Measurements from ENCODE around the gene CNOT1.

CNOT1 gene

DNA sequence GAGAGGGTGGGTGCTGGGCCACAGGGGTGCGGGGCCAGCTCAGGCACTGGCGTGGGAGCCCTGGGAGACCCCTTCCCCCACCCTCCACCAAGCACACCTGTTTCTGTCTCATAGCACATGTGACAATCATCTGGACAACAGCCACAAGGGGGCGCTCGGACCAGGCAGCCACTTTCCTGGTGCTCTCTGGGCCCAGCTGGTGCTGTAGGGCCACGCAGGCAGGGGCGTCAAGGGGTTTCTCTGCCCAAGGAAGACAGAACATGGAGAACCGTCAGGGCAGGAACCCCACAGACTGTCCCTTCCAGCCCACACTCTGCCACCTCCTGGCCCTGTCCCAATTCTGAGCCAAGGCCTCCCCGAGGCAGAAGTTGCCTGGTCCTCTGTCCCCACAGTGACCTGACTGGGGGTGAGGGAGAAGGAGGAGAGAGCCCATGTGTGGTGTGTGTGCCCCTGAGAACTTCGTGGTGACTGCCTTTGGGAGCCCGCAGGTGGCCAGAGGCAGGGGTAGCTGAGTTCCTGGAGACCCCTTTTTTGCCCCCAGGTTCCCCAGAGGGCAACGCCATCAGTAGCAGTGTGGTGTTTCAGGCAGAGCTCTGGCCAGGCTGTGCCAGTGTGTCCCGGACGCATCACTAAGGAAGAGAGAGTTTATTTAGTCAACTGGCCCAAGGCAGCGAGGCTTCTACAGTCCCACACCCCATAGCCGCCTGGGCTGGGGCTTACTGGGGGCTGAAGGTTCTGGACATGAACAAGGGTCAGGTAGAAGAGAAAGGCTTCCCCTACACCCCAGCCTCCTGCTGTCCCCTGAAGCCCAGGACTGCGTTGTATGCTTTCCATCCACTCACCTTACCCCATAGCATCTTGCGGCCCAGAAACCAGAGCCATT is 117.5 kb downstream of the CNOT1 start:
- ATAC-seq, result peak; percentile 52

DNA sequence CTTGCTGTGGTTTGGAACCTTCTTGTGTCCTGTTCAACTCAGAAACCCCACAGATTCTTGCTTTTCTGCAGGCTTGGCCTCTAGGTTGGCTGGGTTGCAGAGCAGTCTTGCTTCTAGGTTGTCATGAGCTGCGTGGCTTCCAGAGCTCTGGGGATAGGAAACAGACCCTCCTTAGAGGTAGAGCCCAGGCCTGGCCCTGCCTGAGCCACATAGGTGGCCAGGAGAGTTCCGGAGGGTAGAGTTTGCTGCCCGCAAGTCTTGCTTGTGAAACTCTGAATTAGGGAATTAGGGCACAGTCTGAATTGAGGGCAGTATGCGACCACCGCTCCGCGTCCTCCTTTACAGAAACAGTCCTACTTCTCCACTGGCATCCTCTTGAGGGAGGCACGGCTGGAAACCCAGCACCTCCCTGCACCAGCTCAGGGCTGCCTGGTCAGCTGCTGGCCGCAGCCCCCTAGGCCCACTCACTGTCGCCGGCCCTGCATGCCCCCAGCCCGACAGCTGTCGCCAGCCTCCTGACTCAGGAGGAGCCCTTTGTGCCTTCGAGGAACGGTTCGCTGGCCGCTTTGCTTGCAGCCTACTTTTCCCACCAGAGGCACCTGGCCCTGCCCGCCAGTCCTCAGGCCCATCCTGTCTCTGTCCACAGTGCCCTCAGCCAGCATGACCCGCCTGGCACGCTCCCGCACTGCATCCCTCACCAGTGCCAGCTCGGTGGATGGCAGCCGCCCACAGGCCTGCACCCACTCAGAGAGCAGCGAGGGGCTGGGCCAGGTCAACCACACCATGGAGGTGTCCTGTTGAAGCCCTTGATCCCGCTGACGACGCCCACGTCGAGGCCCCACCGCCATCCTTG is 118.6 kb downstream of the CNOT1 start:
- no peak for TF ChIP-seq ZNF70 (CRISPR knock-in tag; IDR thresholded peaks at IDR 0.05)
- TF ChIP-seq PPARA (CRISPR knock-in tag; IDR thresholded peaks at IDR 0.05; ENCODE audit: borderline replicate concordance), result no peak
- TF ChIP-seq, protein P1, sequence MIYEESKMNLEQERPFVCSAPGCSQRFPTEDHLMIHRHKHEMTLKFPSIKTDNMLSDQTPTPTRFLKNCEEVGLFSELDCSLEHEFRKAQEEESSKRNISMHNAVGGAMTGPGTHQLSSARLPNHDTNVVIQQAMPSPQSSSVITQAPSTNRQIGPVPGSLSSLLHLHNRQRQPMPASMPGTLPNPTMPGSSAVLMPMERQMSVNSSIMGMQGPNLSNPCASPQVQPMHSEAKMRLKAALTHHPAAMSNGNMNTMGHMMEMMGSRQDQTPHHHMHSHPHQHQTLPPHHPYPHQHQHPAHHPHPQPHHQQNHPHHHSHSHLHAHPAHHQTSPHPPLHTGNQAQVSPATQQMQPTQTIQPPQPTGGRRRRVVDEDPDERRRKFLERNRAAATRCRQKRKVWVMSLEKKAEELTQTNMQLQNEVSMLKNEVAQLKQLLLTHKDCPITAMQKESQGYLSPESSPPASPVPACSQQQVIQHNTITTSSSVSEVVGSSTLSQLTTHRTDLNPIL (CRISPR knock-in tag; IDR thresholded peaks at IDR 0.05; ENCODE audit: low read depth), result no peak
- TF ChIP-seq, protein P2, sequence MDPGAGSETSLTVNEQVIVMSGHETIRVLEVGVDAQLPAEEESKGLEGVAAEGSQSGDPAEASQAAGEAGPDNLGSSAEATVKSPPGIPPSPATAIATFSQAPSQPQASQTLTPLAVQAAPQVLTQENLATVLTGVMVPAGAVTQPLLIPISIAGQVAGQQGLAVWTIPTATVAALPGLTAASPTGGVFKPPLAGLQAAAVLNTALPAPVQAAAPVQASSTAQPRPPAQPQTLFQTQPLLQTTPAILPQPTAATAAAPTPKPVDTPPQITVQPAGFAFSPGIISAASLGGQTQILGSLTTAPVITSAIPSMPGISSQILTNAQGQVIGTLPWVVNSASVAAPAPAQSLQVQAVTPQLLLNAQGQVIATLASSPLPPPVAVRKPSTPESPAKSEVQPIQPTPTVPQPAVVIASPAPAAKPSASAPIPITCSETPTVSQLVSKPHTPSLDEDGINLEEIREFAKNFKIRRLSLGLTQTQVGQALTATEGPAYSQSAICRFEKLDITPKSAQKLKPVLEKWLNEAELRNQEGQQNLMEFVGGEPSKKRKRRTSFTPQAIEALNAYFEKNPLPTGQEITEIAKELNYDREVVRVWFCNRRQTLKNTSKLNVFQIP (CRISPR knock-in tag; IDR thresholded peaks at IDR 0.05; ENCODE audit: borderline replicate concordance, low read depth), result no peak
- no peak for TF ChIP-seq TCF4 (CRISPR knock-in tag; IDR thresholded peaks at IDR 0.05; ENCODE audit: borderline replicate concordance)
- TF ChIP-seq RARB (CRISPR knock-in tag; IDR thresholded peaks at IDR 0.05), result no peak
- TF ChIP-seq ZC3H10 (CRISPR knock-in tag; IDR thresholded peaks at IDR 0.05), result no peak
- no peak for TF ChIP-seq GLIS3 (CRISPR knock-in tag; IDR thresholded peaks at IDR 0.05)
- TF ChIP-seq ESRRG (CRISPR knock-in tag; IDR thresholded peaks at IDR 0.05), result no peak
- no peak for TF ChIP-seq OSR1 (CRISPR knock-in tag; IDR thresholded peaks at IDR 0.05)
- TF ChIP-seq ZNF565 (CRISPR knock-in tag; conservative IDR thresholded peaks at IDR 0.05; ENCODE audit: low read depth), result no peak
- no peak for TF ChIP-seq ZFP30 (CRISPR knock-in tag; IDR thresholded peaks at IDR 0.05)
- TF ChIP-seq ISL1 (CRISPR knock-in tag; IDR thresholded peaks at IDR 0.05), result no peak
- TF ChIP-seq SNAI2 (CRISPR knock-in tag; IDR thresholded peaks at IDR 0.05), result no peak
- TF ChIP-seq, protein P3, sequence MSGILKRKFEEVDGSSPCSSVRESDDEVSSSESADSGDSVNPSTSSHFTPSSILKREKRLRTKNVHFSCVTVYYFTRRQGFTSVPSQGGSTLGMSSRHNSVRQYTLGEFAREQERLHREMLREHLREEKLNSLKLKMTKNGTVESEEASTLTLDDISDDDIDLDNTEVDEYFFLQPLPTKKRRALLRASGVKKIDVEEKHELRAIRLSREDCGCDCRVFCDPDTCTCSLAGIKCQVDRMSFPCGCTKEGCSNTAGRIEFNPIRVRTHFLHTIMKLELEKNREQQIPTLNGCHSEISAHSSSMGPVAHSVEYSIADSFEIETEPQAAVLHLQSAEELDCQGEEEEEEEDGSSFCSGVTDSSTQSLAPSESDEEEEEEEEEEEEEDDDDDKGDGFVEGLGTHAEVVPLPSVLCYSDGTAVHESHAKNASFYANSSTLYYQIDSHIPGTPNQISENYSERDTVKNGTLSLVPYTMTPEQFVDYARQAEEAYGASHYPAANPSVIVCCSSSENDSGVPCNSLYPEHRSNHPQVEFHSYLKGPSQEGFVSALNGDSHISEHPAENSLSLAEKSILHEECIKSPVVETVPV (CRISPR knock-in tag; IDR thresholded peaks at IDR 0.05), result no peak
- TF ChIP-seq ZFP3 (CRISPR knock-in tag; IDR thresholded peaks at IDR 0.05), result no peak
- TF ChIP-seq CSDC2 (CRISPR knock-in tag; IDR thresholded peaks at IDR 0.05), result no peak
- TF ChIP-seq, protein P4, sequence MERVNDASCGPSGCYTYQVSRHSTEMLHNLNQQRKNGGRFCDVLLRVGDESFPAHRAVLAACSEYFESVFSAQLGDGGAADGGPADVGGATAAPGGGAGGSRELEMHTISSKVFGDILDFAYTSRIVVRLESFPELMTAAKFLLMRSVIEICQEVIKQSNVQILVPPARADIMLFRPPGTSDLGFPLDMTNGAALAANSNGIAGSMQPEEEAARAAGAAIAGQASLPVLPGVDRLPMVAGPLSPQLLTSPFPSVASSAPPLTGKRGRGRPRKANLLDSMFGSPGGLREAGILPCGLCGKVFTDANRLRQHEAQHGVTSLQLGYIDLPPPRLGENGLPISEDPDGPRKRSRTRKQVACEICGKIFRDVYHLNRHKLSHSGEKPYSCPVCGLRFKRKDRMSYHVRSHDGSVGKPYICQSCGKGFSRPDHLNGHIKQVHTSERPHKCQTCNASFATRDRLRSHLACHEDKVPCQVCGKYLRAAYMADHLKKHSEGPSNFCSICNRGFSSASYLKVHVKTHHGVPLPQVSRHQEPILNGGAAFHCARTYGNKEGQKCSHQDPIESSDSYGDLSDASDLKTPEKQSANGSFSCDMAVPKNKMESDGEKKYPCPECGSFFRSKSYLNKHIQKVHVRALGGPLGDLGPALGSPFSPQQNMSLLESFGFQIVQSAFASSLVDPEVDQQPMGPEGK (CRISPR knock-in tag; IDR thresholded peaks at IDR 0.05; ENCODE audit: borderline replicate concordance), result no peak
- no peak for TF ChIP-seq BACH2 (CRISPR knock-in tag; IDR thresholded peaks at IDR 0.05; ENCODE audit: borderline replicate concordance)
- no peak for ATAC-seq

More for the DNA sequence above, 117.5 kb downstream of the CNOT1 start:
- TF ChIP-seq ZNF8 (CRISPR knock-in tag; IDR thresholded peaks at IDR 0.05) (no peak), ZNF565 (CRISPR knock-in tag; conservative IDR thresholded peaks at IDR 0.05; ENCODE audit: low read depth) (no peak)

DNA sequence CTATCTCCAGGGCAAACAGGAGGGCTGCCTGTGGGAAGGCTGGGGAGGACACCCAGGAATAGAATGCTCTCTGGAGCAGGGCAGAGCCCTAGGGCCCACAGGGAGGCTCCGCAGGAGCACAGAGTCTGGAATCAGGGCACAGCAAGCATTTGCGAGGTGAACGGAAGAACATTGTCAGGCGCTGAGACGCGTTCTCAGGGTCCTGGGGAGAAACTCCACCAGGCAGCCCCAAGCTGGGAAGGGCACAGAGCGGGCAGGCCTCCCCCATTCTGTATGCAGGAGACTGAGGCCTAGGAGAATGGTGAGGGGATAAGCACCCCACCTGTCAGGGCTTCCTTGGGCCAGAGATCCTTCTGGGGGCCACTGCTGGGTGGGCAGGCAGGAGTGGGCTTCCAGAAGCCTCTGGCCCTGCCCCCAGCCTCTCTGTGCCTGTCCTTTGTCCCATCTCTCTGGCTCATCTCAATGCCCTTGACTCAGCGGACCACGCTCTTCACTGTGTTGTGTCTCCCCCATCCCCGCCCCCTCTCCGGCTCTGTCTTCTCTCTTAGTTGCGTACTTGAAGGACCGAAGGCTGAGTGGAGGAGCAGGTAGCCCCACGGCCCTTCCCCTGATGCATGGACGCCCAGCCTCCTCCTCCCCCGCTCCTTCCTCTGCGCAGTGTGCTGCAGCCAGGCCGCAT is 119.4 kb downstream of the CNOT1 start:
- no peak for TF ChIP-seq ESRRG (CRISPR knock-in tag; IDR thresholded peaks at IDR 0.05)
- TF ChIP-seq, protein P4 (CRISPR knock-in tag; IDR thresholded peaks at IDR 0.05; ENCODE audit: borderline replicate concordance), result no peak
- no peak for TF ChIP-seq ZC3H10 (CRISPR knock-in tag; IDR thresholded peaks at IDR 0.05)
- TF ChIP-seq, protein P3 (CRISPR knock-in tag; IDR thresholded peaks at IDR 0.05), result no peak
- no peak for TF ChIP-seq RARB (CRISPR knock-in tag; IDR thresholded peaks at IDR 0.05)
- no peak for ATAC-seq
